UCSD-AML1 (cell line): Measurements from ENCODE around the gene TFCP2L1.
"Not testable (repeated sequence)": the region's sequence is repeated elsewhere in the genome, so short reads cannot be mapped to it uniquely, and the experiment has no call there.

Experiments used
- DNase-seq: peaks from one replicate; lab custom pipeline; 2025; ENCODE audit not compliant: unreplicated experiment; lab: John Stamatoyannopoulos, UW

Gene TFCP2L1

DNA sequence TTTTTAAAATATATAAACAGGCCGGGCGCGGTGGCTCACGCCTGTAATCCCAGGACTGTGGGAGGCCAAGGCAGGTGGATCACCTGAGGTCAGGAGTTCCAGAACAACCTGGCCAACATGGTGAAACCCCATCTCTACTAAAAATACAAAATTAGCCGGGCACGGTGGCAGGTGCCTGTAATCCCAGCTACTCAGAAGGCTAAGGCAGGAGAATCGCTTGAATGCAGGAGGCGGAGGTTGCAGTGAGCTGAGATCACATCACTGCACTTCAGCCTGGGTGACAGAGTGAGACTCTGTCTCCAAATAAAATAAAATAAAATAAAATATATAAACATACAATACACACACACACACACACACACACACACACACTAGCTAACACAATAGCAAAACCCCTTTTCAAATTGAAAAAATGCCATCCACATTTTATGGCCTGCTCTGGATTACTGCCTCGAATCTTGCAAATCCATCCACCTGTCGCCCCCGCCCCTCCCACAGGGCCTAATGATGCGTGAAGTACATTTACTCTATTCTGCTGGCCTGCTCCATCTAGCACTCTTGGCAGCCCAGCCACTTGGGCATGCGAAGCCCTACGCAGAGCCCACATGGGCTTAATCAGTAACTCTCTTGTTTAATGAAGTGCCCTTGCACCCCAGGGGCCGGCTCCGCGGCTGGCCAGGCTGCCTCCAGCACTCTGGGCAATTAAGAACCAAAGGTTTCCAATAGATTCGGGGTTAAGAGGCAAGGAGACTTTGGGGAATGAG lies 57.4 kb downstream of the TFCP2L1 start:
- DNase-seq, result not testable (repeated sequence)

DNA sequence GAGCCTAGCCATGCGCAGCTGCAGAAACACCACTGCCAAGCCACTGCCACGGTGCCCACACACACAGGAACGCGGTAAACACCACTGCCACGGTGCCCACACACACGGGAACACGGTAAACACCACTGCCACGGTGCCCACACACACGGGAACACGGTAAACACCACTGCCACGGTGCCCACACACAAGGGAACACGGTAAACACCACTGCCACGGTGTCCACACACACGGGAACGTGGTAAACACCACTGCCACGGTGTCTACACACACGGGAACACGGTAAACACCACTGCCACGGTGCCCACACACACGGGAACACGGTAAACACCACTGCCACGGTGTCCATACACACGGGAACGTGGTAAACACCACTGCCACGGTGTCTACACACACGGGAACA lies 59.3 kb downstream of the TFCP2L1 start:
- DNase-seq, result not testable (repeated sequence)

DNA sequence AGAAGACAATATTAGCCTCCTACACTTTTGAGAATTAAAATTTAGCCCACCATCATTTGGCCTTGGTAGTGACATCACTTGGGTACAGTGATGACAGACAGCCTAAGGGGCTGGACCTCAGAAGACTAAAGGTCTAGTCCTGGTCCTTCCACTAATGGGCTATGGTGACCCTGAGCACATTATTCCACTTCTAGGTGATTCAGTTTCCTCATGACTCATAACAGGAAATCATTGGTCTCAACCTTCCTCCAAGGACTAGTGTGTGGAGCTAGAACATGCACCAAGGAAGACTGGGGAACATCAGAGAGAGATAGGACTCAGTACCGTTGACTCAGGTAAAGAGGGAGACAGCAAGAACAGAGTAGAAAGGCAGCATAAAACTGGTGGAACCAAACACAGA lies 64.0 kb downstream of the TFCP2L1 start:
- DNase-seq, result no peak

DNA sequence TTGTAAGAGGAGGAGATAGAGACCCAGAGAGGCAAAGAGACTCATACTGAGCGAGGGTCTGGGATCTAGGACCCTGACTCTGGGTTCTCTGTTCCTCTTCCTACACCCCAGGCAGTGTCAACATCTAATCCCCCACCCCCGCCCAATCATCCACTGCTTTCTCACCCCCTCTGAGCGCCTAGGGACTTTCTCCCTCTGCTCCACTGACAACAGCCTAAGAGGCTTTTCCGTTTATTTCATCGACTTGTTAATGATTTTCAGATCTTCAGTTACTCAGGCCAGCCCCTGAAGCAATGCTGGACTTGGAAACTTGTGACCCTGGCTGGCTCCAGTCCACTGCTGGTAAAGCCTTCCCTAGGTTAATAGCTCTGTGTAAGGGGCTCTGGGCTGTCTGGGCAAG lies 65.1 kb downstream of the TFCP2L1 start:
- no peak for DNase-seq

DNA sequence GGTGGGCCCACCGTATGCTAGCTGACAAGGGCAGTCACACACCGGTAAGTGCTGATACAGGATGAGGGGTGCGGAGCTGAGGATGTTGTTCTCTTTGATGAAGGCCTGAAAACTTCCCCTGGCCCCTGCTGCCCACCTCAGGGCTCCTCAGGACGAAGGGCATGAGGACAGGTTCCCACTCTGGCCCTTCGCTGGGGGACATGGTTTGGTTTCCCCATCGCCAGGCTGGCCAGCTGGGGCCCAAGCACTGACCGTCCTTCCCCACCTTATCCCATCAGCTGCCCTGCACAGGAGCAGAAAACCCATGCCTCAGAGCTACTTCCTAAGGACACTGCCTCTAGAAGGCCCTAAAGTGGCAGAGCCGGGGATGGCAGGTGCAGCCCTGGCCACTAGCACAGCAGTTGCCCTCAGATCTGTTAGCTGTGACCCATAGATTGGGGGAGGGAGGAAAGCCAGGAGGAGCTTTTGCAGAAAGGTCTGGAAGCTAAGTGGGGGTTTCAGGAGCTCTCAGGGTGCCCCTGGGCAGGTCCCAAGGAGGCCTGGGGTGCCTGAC lies 66.5 kb downstream of the TFCP2L1 start:
- DNase-seq, result no peak

DNA sequence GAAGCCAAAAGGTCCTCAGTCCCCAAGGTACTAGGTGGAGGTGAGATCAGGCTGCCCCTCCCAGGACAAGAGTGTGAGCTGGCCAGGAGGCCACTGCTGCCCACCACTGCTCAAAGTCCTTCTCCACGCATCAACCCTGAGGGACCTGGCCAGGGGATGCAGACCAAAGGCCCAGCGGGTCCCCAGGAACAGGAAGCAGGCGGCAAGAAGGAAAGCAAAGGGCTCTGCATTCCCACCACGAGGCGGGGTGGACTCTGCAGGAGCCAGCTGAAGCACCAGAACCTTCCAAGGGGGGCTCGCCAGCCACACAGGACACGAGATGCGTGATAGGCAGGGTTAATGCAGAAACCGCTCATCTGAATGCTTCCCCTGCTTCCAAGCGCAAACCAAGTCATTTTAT lies 67.4 kb downstream of the TFCP2L1 start:
- DNase-seq, result no peak

DNA sequence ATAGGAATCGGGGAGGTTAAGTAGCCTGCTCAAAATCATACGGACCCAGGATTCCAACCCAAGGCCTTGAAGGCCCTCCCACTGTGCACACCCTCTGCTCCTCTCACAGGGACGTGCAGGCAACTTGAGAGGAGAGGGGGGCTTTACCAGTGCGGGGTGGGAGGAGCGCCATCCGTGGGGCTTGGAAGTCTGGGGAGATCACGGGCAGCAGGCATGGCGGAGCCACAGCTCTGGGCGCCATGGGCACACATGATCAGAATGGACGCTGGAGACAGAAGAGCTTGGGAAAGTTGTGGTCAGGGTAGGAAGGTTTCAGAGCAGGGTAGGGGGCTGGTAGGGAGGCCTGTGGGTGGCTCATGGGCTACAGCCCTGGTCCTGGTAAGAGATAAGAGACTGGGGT lies 70.7 kb downstream of the TFCP2L1 start:
- DNase-seq, result no peak

DNA sequence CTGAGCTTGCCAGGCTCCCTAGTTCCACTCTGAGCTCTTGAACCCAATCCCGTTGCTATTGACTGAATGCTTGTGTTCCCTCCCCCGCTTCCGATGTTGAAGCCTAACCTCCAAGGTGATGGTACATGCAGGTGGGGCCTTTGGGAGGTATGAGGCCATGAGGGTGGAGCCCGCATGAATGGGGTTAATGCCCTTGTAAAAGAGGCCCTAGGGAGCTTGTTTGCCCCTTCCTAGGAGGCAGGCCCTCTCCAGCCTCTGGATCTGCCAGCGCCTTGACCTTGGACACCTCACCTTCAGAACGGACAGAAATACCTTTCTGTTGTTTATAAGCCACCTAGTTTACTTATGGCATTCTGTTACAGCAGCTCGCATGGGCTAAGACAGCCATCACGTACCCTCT lies 71.6 kb downstream of the TFCP2L1 start:
- DNase-seq, result no peak

DNA sequence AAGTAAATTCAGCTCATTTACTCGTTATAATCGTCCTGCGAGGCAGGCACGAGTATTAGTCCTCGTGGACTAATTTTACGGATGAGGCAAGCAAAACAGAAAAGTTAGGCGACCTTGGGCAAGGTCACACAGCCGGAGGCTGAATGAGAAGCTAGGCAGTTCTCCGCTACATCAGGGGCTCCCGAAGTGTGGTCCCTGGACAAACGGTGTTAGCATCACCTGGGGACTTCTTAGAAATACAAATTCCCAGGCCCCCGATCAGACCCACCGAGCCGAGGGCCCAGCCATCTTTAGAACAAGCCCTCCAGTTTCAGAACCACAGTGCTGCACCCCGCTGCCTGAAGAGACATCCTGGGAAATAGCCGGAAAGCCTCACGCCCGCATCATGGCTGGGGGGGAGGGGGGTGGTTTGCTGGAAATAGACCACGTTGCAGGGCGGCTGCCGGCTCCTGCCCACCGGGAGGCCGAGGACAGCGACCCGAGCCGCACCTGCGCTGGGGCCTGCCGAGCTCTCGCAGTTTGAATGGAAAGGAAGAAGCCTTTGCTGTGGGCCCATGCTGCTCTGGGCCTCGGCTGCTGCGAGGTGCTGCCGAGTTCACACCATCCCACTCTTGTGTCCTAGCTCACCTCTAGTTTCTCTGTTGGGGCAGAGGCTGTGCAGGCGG lies 72.2 kb downstream of the TFCP2L1 start:
- DNase-seq, result no peak

DNA sequence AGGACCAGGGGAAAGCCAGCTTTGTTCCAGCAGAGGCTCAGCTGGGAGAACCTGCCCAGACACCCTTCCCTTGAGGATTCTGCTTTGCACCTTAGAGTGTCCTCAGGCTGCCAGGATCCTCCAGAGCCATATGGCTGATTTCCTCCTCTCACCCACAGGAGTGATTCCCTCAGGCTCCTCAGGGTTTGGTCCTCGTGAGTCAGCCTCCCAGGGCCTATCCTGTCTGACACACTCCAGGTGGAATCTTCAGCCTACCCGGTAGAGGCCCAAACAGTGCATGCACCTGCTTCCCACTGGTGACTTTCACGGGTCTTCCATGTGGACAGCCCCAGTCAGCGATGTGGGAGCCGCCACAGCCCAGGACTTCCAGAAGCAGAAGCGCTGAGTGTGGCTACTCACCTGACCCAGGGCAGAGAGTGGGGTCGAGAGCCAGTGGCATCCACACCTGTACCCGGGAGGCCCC lies 73.3 kb downstream of the TFCP2L1 start:
- DNase-seq, result no peak

DNA sequence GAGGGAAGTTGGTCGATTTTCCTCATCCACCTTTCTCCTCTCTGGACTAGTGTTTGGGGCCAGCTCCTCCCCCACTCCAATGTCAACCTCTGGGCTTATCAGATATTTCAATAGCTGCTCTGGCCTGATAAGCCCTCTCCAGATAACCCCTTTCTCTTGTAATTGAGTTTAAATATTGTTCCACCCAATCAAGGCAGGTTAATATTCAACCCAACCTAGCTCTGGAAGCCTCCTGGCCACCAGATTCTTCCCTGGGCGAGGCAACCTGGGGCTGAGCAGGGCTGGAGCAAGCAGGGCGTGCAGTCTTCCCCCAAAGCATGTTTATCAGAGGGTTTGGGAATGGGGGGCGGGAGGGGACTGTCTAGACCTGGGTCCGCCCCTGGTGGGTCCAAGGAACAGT lies 73.8 kb downstream of the TFCP2L1 start:
- DNase-seq, result no peak

DNA sequence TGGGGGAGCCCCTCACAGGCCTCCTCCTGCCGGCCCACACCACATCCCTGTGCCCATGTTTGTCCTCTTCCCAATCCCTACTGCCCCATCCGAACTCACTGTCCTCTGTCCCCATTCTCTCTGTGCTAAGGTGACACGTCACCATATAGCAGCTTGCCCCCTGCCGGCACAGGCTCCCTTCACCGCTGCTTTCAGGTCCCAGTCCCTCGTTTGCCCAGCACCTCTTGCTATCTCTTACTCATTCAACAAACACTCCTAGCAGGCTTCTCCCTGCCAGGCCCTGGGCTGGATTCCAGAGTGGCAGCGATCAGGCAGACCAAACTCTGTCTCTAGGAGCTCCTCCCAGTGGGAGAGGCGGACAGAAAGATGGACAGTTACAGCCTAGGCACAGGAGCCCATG lies 74.3 kb downstream of the TFCP2L1 start:
- no peak for DNase-seq

DNA sequence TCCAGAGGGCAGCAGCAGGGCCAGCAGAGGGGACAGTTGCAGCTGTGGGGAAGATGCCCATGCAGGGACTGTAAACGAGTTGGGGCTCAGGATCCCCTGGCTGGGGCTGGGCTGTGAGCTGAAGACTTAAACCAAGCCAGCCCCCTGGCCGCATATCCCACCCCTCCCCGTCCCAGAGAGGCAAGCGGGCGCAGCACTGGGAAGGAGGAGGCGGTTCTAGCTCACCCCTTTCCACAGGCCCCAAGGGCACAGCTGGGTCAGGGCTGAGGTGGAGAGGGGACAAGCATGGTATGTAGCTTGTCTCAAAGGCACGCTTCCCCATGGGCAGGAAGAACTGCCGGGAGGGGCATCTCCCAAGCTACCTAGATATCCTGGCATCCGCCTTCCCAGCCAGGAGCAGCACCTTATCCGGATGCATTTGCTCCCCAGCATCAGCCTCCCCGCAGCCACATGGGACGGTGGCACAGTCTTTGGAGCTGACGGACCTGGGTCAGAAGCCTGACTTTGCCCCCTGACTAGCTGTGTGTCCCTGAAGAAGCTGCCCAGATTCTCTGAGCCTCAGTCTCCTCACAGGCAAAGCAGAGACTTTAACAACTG lies 75.9 kb downstream of the TFCP2L1 start:
- DNase-seq, result no peak

DNA sequence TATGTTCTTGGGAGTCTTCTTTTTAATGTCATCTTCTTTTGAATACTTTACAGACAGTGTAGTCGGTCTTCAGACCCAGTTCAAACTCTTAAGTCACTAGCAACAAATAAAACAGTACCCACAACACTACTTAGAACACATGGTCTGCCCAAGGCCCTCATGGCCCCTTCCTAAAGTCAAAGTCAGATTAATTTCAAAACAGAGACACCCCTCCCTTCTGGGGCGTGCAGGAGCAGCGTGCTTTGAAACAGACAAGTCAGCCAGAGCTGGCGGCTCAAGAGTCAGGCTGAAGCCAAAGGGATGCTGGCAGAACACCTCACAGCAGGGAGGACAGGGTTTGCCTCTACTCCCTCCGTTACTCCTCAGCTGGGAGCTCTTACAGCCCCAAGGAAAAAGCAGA lies 77.5 kb downstream of the TFCP2L1 start:
- DNase-seq, result no peak

DNA sequence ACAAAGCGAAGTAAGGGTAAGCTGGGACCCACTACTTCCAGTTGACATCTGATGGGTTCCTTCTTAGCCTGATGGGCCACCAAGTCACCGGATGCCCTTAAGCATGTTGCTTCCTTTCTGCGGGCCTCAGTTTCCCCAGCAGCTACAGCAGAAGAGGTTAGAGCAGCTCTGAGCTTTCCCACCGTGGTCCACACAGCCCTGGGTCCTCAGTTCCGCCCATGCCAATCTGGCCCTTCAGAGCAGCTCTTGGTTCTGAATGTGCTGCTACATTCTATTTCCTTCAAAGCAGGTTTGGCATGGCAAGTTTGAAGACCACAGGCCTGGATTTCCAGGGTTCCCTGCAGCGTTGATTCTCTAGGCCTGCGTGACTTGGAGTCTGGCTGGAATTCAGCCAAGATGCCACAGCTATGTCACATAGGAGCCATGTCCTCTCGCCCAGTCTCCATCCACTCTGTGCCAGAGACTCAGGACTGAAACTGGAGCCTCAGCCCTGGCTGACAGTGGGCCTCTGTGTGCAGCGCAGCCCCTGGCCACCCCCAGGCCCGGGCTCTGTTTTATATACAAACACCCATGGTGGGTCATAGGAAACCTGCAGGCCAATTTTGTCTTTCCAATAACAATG lies 79.6 kb downstream of the TFCP2L1 start:
- DNase-seq, result no peak

DNA sequence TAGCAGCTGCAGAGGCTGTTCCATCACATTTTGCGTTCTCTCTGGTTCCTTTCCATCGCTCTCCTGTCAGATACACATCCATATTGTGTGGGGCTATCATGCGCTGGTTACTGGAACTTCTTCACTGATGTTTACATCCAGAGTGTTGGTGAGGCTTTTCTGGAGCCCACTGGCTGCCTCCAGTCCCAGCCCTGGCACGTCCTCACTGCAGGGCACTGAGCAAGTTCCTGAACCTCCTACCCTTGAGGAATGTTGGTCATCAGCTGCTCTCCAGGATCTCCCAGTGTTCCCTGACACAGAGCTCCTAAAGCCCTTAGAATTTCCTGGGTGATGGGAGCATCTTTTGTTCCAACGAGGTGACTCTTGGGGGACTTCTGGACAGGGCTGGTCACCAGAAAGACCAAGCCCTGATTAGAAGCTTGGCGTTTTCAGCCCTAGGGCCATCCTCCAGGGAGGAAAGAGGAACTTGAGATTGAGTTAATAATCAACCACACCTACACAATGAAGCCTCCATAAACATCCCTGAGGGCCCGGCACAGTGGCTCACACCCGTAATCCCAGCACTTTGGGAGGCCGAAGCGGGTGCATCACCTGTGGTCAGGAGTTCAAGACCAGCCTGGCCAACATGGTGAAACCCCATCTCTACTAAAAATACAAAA lies 81.3 kb downstream of the TFCP2L1 start:
- no peak for DNase-seq

DNA sequence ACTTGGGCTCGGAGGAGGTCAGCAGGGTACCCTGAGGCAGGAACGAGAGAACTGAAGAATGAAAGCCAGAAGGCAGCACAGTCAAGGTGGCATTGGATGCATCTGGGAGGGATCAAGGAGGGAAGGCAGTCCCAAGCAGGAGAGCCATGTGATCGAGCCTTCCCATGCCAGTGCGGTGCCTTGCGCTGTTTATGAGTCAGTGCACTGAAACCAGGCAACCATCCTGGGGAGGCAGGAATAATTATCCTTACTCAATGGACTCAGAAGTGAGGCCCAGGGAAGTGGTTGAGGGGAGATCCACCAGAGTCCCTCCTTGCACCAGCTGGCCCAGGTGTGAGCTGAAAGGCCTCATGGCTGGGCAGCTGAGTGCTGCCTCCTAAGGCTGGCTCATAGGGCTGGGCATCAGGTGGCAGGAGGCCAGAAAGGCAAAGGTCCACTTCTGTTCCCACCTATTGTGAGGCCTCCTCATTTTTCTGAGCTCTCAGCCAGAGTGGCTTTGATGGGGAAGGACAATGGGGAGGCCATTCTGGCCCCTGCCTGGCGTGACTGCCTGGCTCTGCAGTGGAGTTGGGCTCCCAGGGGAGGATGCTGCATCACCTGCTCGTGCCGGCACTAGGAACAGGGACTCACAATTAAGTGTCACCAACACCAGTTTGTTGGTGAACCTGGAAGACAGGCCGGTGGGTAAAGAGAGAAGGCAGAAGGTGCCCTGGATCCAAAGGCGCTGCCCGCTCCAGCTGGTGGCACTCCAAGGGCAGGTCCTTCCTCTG lies 82.3 kb downstream of the TFCP2L1 start:
- DNase-seq, result no peak

DNA sequence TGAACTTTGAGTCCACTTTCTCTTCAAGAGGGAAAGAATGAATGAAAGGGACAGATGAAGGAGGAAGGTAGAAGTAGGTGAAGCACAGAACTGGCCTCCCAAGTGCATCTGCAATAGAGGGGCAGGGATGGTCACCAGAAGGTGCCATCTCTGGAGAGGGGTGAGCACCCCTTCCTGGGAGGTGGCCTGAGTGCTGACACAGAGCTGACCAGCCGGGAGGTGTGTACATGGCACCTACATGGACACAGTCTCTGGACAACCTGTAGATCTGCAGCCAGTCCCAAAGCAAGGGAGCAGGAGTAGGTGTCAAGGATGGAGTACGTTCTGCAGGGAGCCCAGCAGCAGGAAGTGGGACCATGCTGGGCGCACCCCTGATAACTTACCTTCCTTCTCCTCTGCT lies 83.2 kb downstream of the TFCP2L1 start:
- DNase-seq, result no peak

DNA sequence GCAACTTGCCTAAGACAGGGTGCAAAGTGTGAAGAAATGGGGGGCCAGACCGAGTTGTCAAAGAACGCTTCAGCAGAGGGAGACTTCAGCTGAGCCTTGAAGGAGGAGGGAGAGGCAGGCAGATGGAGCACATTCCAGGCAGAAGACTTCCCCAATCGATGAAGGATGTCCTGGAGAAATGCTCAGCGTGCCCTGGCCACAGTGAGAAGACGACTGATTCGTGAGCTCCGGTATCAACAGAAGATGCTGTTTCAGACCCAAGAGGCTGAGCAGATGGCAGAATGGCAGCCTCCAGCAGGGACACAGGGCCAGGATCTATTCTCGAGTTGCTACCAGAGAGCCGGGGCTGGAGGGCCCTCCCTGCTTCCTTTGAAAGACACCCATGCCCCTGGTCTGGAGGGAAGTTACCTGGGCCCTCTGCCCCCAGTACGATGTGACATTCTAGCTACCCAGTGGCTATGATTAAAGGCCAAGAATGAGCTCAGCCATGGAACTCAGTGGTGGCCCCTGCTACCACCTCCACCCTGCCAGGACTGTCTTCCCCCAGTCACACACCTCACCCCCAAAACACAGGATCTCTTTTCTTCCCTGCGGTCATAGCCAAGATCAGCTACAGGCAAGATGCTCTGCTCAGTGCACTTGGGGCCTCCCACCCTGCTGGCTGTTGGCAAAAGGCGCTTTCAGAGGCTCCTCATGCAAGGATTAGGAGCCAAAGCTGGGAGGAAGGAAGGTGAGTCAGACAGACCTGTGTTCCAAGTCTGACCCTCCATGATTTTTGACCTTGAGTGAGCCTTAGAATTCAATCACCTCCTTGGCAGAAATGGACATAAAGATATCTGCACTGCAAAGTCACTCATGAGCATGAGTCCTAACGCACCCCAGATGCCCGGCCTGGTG lies 84.3 kb downstream of the TFCP2L1 start:
- DNase-seq, result no peak
